Memory B cell (primary cell): ENCODE results near the gene FRMPD4.

Experiments used
- ATAC-seq: fragments of 150-1000 bp; cut with Tn5 transposase; 2 replicates; pipeline ENCODE4 v1.10.0; 2021; ENCODE audit warnings: low read depth, mild to moderate bottlenecking, moderate library complexity
- DNase-seq, 2 donors: peaks; one replicate each; pipeline ENCODE4 v3.0.0; 2022; ENCODE audit warnings: low spot score in 2 of 2
- H3K27ac Mint-ChIP-seq: one replicate; pipeline ENCODE4 v1.8.0; 2022; ENCODE audit warnings: mild to moderate bottlenecking, moderate library complexity, mixed read lengths
- H3K27me3 Mint-ChIP-seq: one replicate; pipeline ENCODE4 v1.8.0; 2022; ENCODE audit warnings: mixed read lengths
- H3K36me3 Mint-ChIP-seq: one replicate; pipeline ENCODE4 v1.8.0; 2022; ENCODE audit warnings: mild to moderate bottlenecking, mixed read lengths
- H3K4me1 Mint-ChIP-seq: one replicate; pipeline ENCODE4 v1.8.0; 2022; ENCODE audit warnings: mixed read lengths
- H3K4me3 Mint-ChIP-seq: one replicate; pipeline ENCODE4 v1.8.0; 2022; ENCODE audit warnings: mild to moderate bottlenecking, moderate library complexity, mixed read lengths
- H3K9me3 Mint-ChIP-seq: one replicate; pipeline ENCODE4 v1.8.0; 2022; ENCODE audit warnings: mixed read lengths

The FRMPD4 gene

GRCh38 chrX:12138361-12139313 is at the start of gene FRMPD4:
Gene FRMPD4, plus strand, starts transcription at chrX:12138473. Its CDS starts 499 bp downstream, at chrX:12138972.
- no peak for ATAC-seq
- no peak within 1 kb of the TSS for H3K27ac Mint-ChIP-seq
- DNase-seq, result no peak
- peaks cover 2% of the 10 kb centered on the region for H3K4me1 Mint-ChIP-seq
- H3K9me3 Mint-ChIP-seq, result no peaks in the 10 kb centered on the region
- no peak within 1 kb of the TSS for H3K4me3 Mint-ChIP-seq
- peaks cover 7% of the 10 kb centered on the region for H3K27me3 Mint-ChIP-seq
- H3K36me3 Mint-ChIP-seq, result no peaks in the 10 kb centered on the region

DNA sequence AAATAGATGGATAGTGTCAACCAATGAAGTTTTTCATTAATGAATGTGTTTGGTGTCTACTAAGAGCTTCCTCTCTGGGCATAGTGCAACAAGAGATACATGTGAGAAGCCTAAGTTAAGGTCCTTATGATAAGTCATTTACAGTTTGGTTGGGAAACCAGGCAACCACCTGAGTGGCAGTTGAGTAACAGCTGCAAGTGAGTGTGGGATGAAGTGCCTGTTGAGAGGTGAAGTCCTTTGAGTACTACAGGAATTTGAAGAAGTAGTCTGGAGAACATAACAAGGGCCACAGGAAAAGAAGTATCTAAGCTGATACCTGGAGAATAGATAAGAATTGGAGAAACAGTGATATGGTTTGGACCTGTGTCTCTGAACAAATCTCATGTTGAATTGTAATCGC is 48.5 kb upstream of the FRMPD4 start:
- H3K4me3 Mint-ChIP-seq, result no peak overlapping the region
- H3K9me3 Mint-ChIP-seq, result no peaks in the 10 kb centered on the region
- H3K4me1 Mint-ChIP-seq, result no peaks in the 10 kb centered on the region
- no peak for DNase-seq
- no peaks in the 10 kb centered on the region for H3K36me3 Mint-ChIP-seq
- no peak for ATAC-seq
- H3K27ac Mint-ChIP-seq, result no peak overlapping the region
- peaks cover 6% of the 10 kb centered on the region for H3K27me3 Mint-ChIP-seq

- Mint-ChIP-seq H3K27me3 (peaks cover 6% of the 10 kb centered on the region), H3K27ac (no peak overlapping the region), H3K9me3 (peaks cover 3% of the 10 kb centered on the region), H3K4me1 (no peaks in the 10 kb centered on the region), H3K36me3 (no peaks in the 10 kb centered on the region), H3K4me3 (no peak overlapping the region)
- ATAC-seq, result no peak
- no peak for DNase-seq
Observed at GRCh38 chrX:12113321-12113720, 25.0 kb upstream of the FRMPD4 start.

- no peak for ATAC-seq
- no peak overlapping the region for H3K27ac Mint-ChIP-seq
- H3K4me1 Mint-ChIP-seq, result no peaks in the 10 kb centered on the region
- peaks cover 3% of the 10 kb centered on the region for H3K9me3 Mint-ChIP-seq
- H3K36me3 Mint-ChIP-seq, result no peaks in the 10 kb centered on the region
- no peak for DNase-seq
- H3K27me3 Mint-ChIP-seq, result peaks cover 9% of the 10 kb centered on the region
- no peak overlapping the region for H3K4me3 Mint-ChIP-seq
Observed at GRCh38 chrX:12115377-12115776, 22.9 kb upstream of the FRMPD4 start.

DNA sequence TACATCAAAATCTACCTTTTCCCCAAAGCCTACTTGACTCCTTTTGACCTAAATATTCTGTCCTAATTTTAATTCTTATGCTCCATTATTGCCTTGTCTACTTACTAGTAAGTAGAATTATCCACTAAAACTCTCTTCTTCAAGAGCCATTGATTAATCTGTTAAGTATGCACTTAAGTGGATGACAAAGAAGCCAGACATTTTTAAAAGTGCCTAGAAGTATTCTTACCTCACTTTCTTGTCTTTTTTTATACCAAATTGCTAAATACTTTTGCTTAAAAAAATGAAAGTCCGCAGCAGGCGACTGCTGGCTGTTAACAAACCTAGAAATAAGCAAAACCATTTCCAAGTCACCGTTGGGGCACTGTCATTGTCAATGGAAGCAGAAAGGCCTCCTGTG is 20.1 kb upstream of the FRMPD4 start:
- H3K4me1 Mint-ChIP-seq, result no peaks in the 10 kb centered on the region
- no peak for DNase-seq
- no peak overlapping the region for H3K4me3 Mint-ChIP-seq
- H3K36me3 Mint-ChIP-seq, result no peaks in the 10 kb centered on the region
- H3K27ac Mint-ChIP-seq, result no peak overlapping the region
- peaks cover 3% of the 10 kb centered on the region for H3K9me3 Mint-ChIP-seq
- H3K27me3 Mint-ChIP-seq, result peaks cover 9% of the 10 kb centered on the region
- ATAC-seq, result no peak

GRCh38 chrX:12128017-12128416 is 10.3 kb upstream of the FRMPD4 start:
- peaks cover 3% of the 10 kb centered on the region for H3K27me3 Mint-ChIP-seq
- DNase-seq (no peak), ATAC-seq (no peak)
- no peaks in the 10 kb centered on the region for H3K4me1 Mint-ChIP-seq
- no peak overlapping the region for H3K27ac Mint-ChIP-seq
- H3K36me3 Mint-ChIP-seq, result no peaks in the 10 kb centered on the region
- H3K9me3 Mint-ChIP-seq, result peaks cover 6% of the 10 kb centered on the region
- no peak overlapping the region for H3K4me3 Mint-ChIP-seq

DNA sequence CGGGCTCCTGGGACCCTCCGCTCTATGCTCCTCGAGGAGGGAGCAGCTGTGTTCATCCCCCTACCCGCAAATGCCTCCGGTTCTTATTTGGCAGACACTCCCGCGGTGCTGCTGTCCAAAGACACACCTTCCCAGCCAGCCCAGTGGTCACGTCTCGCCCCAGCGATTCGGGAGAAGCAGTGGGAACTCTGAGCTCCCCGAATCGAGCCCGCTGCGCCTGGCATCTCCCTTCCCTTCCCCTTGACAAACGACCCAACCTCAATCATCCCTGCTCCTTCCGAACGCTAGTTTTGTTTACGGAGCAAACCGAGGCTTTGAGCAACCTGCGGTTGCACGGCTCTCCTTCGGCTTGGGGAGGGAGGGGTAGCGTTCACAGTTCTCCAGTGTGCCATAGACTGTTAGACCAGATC is 317 bp upstream of the FRMPD4 start:
- H3K4me3 Mint-ChIP-seq, result no peak overlapping the region
- no peaks in the 10 kb centered on the region for H3K9me3 Mint-ChIP-seq
- no peak for ATAC-seq

DNA sequence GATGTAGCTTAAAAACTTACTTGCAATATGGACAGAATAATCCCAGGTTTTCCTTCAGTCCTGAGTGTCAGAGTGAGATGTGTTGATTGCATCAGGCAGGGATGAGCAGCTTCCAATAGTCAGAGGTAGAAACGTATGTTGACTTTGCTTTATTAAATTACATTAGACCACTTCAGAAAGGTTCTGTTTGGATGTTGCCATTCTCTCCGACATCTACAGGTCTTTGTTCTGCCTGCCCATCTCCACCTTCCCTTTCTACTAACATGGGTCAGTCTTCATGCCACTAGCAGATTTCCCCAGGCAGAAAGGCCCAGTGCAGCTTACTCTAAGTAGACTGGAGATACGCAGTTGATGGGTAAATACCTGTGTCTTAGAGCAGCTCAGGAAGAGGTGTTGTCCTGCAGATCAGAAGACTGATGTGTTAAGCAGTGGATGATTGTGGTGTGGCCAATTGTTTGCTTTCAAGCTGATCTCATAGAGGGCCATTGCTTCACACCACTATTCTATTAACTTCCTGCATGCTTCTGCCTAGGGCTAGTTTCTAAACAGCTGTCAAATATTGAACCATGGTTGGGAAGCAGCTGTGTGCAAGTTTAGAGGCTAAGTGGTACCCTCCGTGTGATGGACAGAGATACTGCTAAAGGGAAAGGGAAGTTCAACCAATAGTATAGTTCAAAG is 1.8 kb downstream of the FRMPD4 start:
- Mint-ChIP-seq H3K36me3 (no peaks in the 10 kb centered on the region), H3K9me3 (no peaks in the 10 kb centered on the region), H3K27ac (no peak overlapping the region), H3K27me3 (peaks cover 7% of the 10 kb centered on the region), H3K4me1 (peaks cover 2% of the 10 kb centered on the region), H3K4me3 (no peak overlapping the region)
- DNase-seq, result no peak
- ATAC-seq, result no peak

More for the DNA sequence above, 317 bp upstream of the FRMPD4 start:
- peaks cover 2% of the 10 kb centered on the region for H3K4me1 Mint-ChIP-seq
- H3K36me3 Mint-ChIP-seq, result no peaks in the 10 kb centered on the region
- DNase-seq, result no peak
- H3K27ac Mint-ChIP-seq, result no peak overlapping the region
- H3K27me3 Mint-ChIP-seq, result peaks cover 7% of the 10 kb centered on the region

DNA sequence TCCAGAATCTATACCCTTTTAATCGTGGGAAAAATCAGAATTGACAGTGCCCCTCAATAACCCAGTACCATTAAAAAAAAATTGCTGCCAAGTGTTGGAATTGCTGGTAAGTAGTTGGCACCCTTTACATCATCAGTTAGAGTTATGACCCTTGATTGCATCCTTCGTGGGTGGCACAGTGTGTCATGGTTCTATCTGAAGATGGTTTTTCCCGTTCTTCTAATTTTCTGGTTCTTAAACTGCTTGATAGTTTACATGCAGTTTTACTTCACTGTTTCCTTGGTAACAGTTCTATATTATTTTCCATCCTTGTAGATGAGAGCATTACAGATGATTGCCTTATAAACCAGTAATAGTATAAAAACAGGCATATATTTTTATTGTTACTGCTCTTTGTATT is 3.2 kb downstream of the FRMPD4 start:
- peaks cover 2% of the 10 kb centered on the region for H3K4me1 Mint-ChIP-seq

GRCh38 chrX:12142661-12143060 is 4.4 kb downstream of the FRMPD4 start:
- Mint-ChIP-seq H3K27ac (no peak overlapping the region), H3K4me3 (no peak overlapping the region), H3K9me3 (no peaks in the 10 kb centered on the region), H3K27me3 (peaks cover 1% of the 10 kb centered on the region), H3K36me3 (no peaks in the 10 kb centered on the region), H3K4me1 (peaks cover 2% of the 10 kb centered on the region)
- DNase-seq (no peak), ATAC-seq (no peak)

More for the DNA sequence above, 3.2 kb downstream of the FRMPD4 start:
- Mint-ChIP-seq H3K9me3 (no peaks in the 10 kb centered on the region), H3K36me3 (no peaks in the 10 kb centered on the region), H3K27ac (no peak overlapping the region), H3K27me3 (peaks cover 2% of the 10 kb centered on the region), H3K4me3 (no peak overlapping the region)
- ATAC-seq, result no peak
- DNase-seq, result no peak

GRCh38 chrX:12145402-12145801 is 7.1 kb downstream of the FRMPD4 start:
- Mint-ChIP-seq H3K4me1 (no peaks in the 10 kb centered on the region), H3K9me3 (no peaks in the 10 kb centered on the region), H3K27ac (no peak overlapping the region), H3K36me3 (no peaks in the 10 kb centered on the region), H3K4me3 (no peak overlapping the region), H3K27me3 (no peaks in the 10 kb centered on the region)
- DNase-seq (no peak), ATAC-seq (no peak)

DNA sequence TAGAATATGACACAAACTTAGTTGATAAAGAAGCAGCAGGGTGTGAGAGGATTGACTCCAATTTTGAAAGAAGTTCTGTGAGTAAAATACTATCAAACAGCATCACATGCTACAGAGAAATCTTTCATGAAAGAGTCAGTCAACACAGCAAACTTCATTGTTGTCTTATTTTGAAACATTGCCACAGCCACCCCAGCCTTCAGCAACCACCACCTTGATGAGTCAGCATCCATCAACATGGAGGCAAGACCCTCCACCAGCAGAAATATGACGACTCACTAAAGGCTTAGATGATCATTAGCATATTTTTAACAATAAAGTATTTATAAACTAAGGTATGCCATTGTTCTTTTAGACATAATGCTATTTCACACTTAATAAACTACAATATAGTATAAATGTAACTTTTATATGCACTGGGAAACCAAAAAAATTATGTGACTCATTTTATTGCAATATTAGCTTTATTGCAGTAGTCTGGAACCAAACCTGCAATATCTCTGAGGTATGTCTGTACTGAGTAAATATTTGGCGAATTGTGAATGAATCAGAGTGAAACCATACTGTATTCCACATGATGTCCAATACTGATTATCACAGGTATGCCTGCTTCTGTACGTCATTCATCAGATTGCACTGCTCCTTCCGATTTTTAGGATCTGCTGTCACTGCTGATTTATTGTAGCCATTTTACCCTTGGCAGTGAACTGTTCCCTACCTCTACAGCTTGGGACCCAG is 11.6 kb downstream of the FRMPD4 start:
- H3K36me3 Mint-ChIP-seq, result no peaks in the 10 kb centered on the region
- no peaks in the 10 kb centered on the region for H3K9me3 Mint-ChIP-seq
- H3K27ac Mint-ChIP-seq, result no peak overlapping the region
- no peak for DNase-seq
- no peaks in the 10 kb centered on the region for H3K4me1 Mint-ChIP-seq
- no peaks in the 10 kb centered on the region for H3K27me3 Mint-ChIP-seq
- H3K4me3 Mint-ChIP-seq, result no peak overlapping the region
- no peak for ATAC-seq

DNA sequence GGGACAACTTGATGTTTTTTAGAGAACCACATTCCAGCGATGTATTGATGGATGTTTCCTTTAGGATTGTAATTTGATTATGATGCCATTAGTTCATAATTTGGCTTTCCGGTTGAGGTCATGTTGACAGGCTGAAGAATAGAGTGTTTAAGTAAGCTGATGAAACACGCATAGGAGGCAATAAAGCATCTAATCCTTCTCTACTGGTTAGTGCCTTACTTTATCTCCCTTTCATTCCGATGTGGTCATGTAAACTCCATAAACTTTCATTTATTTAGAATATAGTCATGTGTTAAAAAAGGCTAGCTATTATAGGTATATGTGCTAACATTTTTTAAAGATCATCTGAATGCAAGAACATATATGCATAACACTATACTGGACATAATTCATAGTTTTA is 15.0 kb downstream of the FRMPD4 start:
- ATAC-seq (no peak), DNase-seq (no peak)
- no peaks in the 10 kb centered on the region for H3K27me3 Mint-ChIP-seq
- H3K4me1 Mint-ChIP-seq, result no peaks in the 10 kb centered on the region
- no peak overlapping the region for H3K4me3 Mint-ChIP-seq
- H3K27ac Mint-ChIP-seq, result no peak overlapping the region
- no peaks in the 10 kb centered on the region for H3K36me3 Mint-ChIP-seq
- H3K9me3 Mint-ChIP-seq, result no peaks in the 10 kb centered on the region

- H3K4me3 Mint-ChIP-seq, result no peak overlapping the region
- no peak overlapping the region for H3K27ac Mint-ChIP-seq
- no peaks in the 10 kb centered on the region for H3K36me3 Mint-ChIP-seq
- no peaks in the 10 kb centered on the region for H3K4me1 Mint-ChIP-seq
- H3K27me3 Mint-ChIP-seq, result no peaks in the 10 kb centered on the region
- no peaks in the 10 kb centered on the region for H3K9me3 Mint-ChIP-seq
- DNase-seq (no peak), ATAC-seq (no peak)
Observed at GRCh38 chrX:12153741-12154140, 15.5 kb downstream of the FRMPD4 start.
